PC-3 (cell line): ENCODE measurements around the gene SPATA46. TPM values are rescaled to one million over a fixed set of nuclear protein-coding genes. Genes with fewer than 3 reads are reported as not detected.

Experiments
- ATAC-seq: fragments of 200-7000 bp; cut with Tn5 transposase; 2 replicates; pipeline ENCODE4 v1.9.1; 2020; ENCODE audit warnings: mild to moderate bottlenecking, moderate library complexity
- BruUV-seq: library from RNA; stranded (reverse); fragments of 400-500 nt; replicated peaks from 2 replicates; lab custom pipeline; 2021; lab: Mats Ljungman, UMichigan
- CTCF ChIA-PET: fragments of 300-600 bp; sonication (Branson Sonifier 250); formaldehyde crosslinking; loops from one replicate; lab custom pipeline; 2022; ENCODE audit warnings: antibody characterized with exemption; lab: Charles Lee
- POLR2A ChIA-PET: fragments of 300-600 bp; sonication (Branson Sonifier 250); formaldehyde crosslinking; loops from one replicate; lab custom pipeline; 2022; ENCODE audit warnings: antibody characterized with exemption; ENCODE audit not compliant: unreplicated experiment; lab: Charles Lee
- DNase-seq: peaks from one replicate; pipeline ENCODE4 v3.0.0-alpha.2; 2015
- H2AFZ ChIP-seq: fragments of 300-600 bp; sonication (generic); 2 replicates; pipeline ENCODE4 v1.6.0; 2016; ENCODE audit warnings: antibody characterized with exemption, low read length
- H3F3A ChIP-seq: fragments of 300-600 bp; sonication (generic); one replicate; pipeline ENCODE4 v1.6.0; 2017; ENCODE audit warnings: antibody characterized with exemption, low read length, control low read depth, mild to moderate bottlenecking; ENCODE audit not compliant: unreplicated experiment
- H3K27ac ChIP-seq: fragments of 300-600 bp; sonication (generic); 2 replicates; pipeline ENCODE4 v1.5.1; 2016; ENCODE audit warnings: mild to moderate bottlenecking, low read length
- H3K27me3 ChIP-seq: fragments of 300-600 bp; sonication (generic); 2 replicates; pipeline ENCODE4 v1.6.1; 2016; ENCODE audit warnings: low read length, mixed read lengths
- H3K36me3 ChIP-seq: fragments of 300-600 bp; sonication (generic); 2 replicates; pipeline ENCODE4 v1.6.1; 2016; ENCODE audit warnings: low read depth, mixed run types, low read length, mixed read lengths
- H3K4me1 ChIP-seq: fragments of 300-600 bp; sonication (generic); 2 replicates; pipeline ENCODE4 v1.5.1; 2016; ENCODE audit warnings: low read length; ENCODE audit not compliant: insufficient read depth
- H3K4me2 ChIP-seq: fragments of 300-600 bp; sonication (generic); 2 replicates; pipeline ENCODE4 v1.6.0; 2016; ENCODE audit warnings: low read length
- H3K4me3 ChIP-seq: fragments of 300-600 bp; sonication (generic); 2 replicates; pipeline ENCODE4 v1.5.1; 2016; ENCODE audit warnings: mild to moderate bottlenecking, low read length, mixed read lengths
- H3K79me2 ChIP-seq: fragments of 300-600 bp; sonication (generic); 2 replicates; pipeline ENCODE4 v1.6.1; 2017; ENCODE audit warnings: low read length, mixed read lengths
- H3K9ac ChIP-seq: fragments of 300-600 bp; sonication (generic); 2 replicates; pipeline ENCODE4 v1.6.0; 2016; ENCODE audit warnings: mild to moderate bottlenecking, low read length
- H3K9me2 ChIP-seq: fragments of 300-600 bp; sonication (generic); replicated peaks from 2 replicates; pipeline ENCODE4 v1.6.1; 2016; ENCODE audit warnings: mixed run types, low read length, mixed read lengths
- H3K9me3 ChIP-seq: fragments of 300-600 bp; sonication (generic); 2 replicates; pipeline ENCODE4 v1.6.1; 2016; ENCODE audit warnings: low read length, mixed read lengths
- H4K20me1 ChIP-seq: fragments of 300-600 bp; sonication (generic); 2 replicates; pipeline ENCODE4 v1.6.1; 2016; ENCODE audit warnings: low read length, mixed read lengths
- EZH2 ChIP-seq: fragments of 300-600 bp; sonication (generic); IDR thresholded peaks from one replicate; pipeline ENCODE4 v1.6.1; 2017; ENCODE audit warnings: antibody characterized with exemption, mild to moderate bottlenecking, low read length; ENCODE audit not compliant: unreplicated experiment
- EZH2phosphoT487 ChIP-seq: fragments of 300-600 bp; sonication (generic); IDR thresholded peaks from 2 replicates; pipeline ENCODE4 v1.6.1; 2018; ENCODE audit warnings: mild to moderate bottlenecking, antibody characterized with exemption, low read length, borderline replicate concordance
- intact Hi-C: fragments of 100-400 bp; cut with micrococcal nuclease; formaldehyde crosslinking; loops from 2 replicates; pipeline ENCODE4 v1.9.0; 2023
- total RNA-seq: library from RNA; depleted of rRNA; stranded (reverse); fragments of >200 nt; gene quantifications from 2 replicates; pipeline ENCODE4 v1.2.3, GENCODE V29; 2014
- TF ChIP-seq, protein P1 (sequence below): fragments of 300-600 bp; sonication (generic); conservative IDR thresholded peaks from 2 replicates; pipeline ENCODE4 v1.5.1; 2017; ENCODE audit warnings: antibody characterized with exemption, low read depth, mild to moderate bottlenecking, low read length

Gene SPATA46
- total RNA-seq, 1 experiment from 2014 or later: not detected

DNA sequence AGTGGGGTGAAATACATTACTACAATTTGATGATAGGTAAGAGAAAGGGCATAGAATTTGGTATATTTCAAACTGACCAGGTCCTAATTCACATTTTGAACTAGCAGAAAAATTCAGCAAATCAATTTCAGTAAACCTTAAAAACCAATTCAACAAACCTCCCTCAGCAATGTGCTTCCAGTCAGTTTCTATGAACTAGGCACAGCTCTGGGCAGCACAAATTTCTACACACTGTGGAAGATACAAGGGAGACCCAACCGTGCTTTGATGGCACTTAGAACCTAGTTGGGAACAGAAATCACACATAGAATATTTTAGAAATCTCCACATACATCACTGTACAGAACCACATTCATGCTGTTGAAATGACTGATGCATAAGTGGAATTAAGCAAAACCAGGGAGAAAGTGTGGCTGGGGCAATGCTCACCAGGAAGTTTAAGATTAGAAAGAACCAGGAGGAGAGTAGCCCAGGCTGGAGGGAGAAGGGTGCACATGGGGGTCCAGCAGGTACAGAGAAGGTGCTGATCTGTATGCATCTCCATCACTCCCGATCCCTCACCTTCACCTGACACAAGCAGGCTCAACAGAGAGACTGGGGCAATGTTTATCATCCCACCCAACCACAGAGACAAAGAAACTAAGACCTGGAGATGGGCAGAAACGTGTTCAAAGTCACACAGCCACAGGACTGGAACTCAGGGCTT lies 19.7 kb upstream of the SPATA46 start:
- intact Hi-C loops: loop anchor here (10.0 kb wide), 2 partner anchors 228 to 632 kb away; partner anchors contain the start of gene ATF6
- Histone ChIP-seq H3K9ac (no peak overlapping the region), H3K36me3 (no peaks in the 10 kb centered on the region), H3F3A (no peaks in the 10 kb centered on the region), H3K27ac (no peak overlapping the region), H3K4me3 (no peak overlapping the region), H3K79me2 (no peaks in the 10 kb centered on the region), H3K27me3 (no peaks in the 10 kb centered on the region), H4K20me1 (no peaks in the 10 kb centered on the region), H3K4me2 (no peak overlapping the region), H3K9me2 (no peaks in the 10 kb centered on the region), H2AFZ (no peak overlapping the region), H3K4me1 (no peaks in the 10 kb centered on the region), H3K9me3 (no peaks in the 10 kb centered on the region)
- POLR2A ChIA-PET: no interaction called here
- DNase-seq (no peak), ATAC-seq (no peak)
- TF ChIP-seq EZH2phosphoT487 (no peak), EZH2 (no peak)
- TF ChIP-seq, protein P1, sequence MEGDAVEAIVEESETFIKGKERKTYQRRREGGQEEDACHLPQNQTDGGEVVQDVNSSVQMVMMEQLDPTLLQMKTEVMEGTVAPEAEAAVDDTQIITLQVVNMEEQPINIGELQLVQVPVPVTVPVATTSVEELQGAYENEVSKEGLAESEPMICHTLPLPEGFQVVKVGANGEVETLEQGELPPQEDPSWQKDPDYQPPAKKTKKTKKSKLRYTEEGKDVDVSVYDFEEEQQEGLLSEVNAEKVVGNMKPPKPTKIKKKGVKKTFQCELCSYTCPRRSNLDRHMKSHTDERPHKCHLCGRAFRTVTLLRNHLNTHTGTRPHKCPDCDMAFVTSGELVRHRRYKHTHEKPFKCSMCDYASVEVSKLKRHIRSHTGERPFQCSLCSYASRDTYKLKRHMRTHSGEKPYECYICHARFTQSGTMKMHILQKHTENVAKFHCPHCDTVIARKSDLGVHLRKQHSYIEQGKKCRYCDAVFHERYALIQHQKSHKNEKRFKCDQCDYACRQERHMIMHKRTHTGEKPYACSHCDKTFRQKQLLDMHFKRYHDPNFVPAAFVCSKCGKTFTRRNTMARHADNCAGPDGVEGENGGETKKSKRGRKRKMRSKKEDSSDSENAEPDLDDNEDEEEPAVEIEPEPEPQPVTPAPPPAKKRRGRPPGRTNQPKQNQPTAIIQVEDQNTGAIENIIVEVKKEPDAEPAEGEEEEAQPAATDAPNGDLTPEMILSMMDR: no peak
- BruUV-seq: no TSS peak
- CTCF ChIA-PET: no interaction called here

DNA sequence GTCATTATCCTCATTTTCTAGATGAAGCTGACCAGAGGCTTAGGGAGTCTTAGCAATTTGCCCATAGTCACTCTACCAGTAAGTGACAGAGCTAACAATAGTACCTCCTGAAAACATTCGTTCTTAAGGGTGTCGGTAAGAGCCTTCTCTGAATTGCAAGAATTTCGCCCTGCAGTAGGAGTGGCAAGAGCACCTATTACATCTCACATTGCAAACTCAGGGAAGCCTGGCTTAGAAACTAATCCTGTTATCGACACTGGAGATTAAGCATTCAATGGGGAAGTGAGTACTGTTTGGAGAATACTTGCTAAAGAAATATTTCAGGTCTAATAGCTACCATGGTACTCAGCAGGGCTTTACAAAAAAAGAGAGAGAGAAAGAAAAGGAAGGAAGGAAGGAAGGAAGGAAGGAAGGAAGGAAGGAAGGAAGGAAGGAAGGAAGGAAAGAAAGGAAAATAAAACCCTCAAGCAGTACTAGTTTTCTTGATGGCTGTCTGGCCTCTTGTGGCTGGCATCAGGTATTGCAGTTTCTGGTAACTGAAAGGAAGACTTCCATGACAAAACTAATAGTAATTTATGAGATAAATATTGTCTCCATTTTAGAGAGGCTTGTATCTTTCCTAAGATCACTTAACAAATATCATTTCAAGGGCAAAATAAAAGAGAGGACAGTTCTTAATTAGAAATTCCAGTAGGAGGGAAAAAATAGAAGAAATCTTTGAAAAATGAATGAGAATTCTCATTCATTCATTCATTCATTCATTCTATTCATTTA lies 15.3 kb upstream of the SPATA46 start:
- intact Hi-C loops: loop anchor here (1.0 to 10.0 kb wide), 6 partner anchors 35 to 627 kb away; partner anchors contain the start of gene ATF6
- ATAC-seq (peak; percentile 57), DNase-seq (peak; percentile 71)
- Histone ChIP-seq H3K79me2 (no peaks in the 10 kb centered on the region), H3K4me1 (peaks cover 11% of the 10 kb centered on the region), H3K9ac (no peak overlapping the region), H3K27ac (no peak overlapping the region), H3F3A (no peaks in the 10 kb centered on the region), H3K4me2 (peak overlapping the region; percentile 18; the same call in 1 of the 2 replicates), H2AFZ (peak overlapping the region; percentile 39; the same call in 1 of the 2 replicates), H4K20me1 (no peaks in the 10 kb centered on the region), H3K4me3 (no peak overlapping the region), H3K9me3 (no peaks in the 10 kb centered on the region), H3K27me3 (no peaks in the 10 kb centered on the region), H3K36me3 (no peaks in the 10 kb centered on the region), H3K9me2 (no peaks in the 10 kb centered on the region)
- no TSS peak for BruUV-seq
- ChIA-PET POLR2A (no interaction called here), CTCF (interaction anchor here (0.6 to 1.7 kb wide), 5 partner anchors 11 to 355 kb away, joined by 4 to 20 read pairs (median 6); partner anchors contain the start of gene C1orf226)
- TF ChIP-seq EZH2phosphoT487: no peak
- TF ChIP-seq, protein P1: peak; percentile 91
